WTC11 (cell line): ENCODE results near the gene CCDC8. TPM values are rescaled to one million over a fixed set of nuclear protein-coding genes. Genes with fewer than 3 reads are reported as not detected.
A peak's percentile ranks its signal among the peaks of the same experiment; 100 is the strongest.

ENCODE experiments used
- ATAC-seq: fragments of 200-7000 bp; cut with Tn5 transposase; 2 replicates; pipeline ENCODE4 v1.10.0; 2021; ENCODE audit warnings: mild to moderate bottlenecking, moderate library complexity
- CTCF ChIA-PET: fragments of 300-600 bp; sonication (Branson Sonifier 250); formaldehyde crosslinking; loops from one replicate; lab custom pipeline; 2021; ENCODE audit warnings: antibody characterized with exemption; lab: Charles Lee
- POLR2A ChIA-PET: fragments of 350-600 bp; sonication (Branson Sonifier 250); formaldehyde crosslinking; loops from one replicate; lab custom pipeline; 2021; ENCODE audit warnings: antibody characterized with exemption; lab: Charles Lee
- DNase-seq: peaks from one replicate; pipeline ENCODE4 v3.0.0; 2021; ENCODE audit warnings: low spot score
- H3K27ac Mint-ChIP-seq: 2 replicates; pipeline ENCODE4 v1.8.0; 2021; ENCODE audit warnings: mixed read lengths
- H3K27me3 Mint-ChIP-seq: 2 replicates; pipeline ENCODE4 v1.8.0; 2021; ENCODE audit warnings: low read depth, mild to moderate bottlenecking, moderate library complexity, mixed read lengths
- H3K36me3 Mint-ChIP-seq: 2 replicates; pipeline ENCODE4 v1.8.0; 2021; ENCODE audit warnings: mixed read lengths
- H3K4me1 Mint-ChIP-seq: 2 replicates; pipeline ENCODE4 v1.8.0; 2022; ENCODE audit warnings: mixed read lengths
- H3K4me3 Mint-ChIP-seq: 2 replicates; pipeline ENCODE4 v1.8.0; 2021; ENCODE audit warnings: mild to moderate bottlenecking, moderate library complexity, mixed read lengths
- H3K9me3 Mint-ChIP-seq: 2 replicates; pipeline ENCODE4 v1.8.0; 2021; ENCODE audit warnings: mixed read lengths
- CBFB ChIP-seq: sonication (generic); formaldehyde crosslinking; IDR thresholded peaks from 2 replicates; pipeline ENCODE4 v1.8.1; 2022; ENCODE audit warnings: mild to moderate bottlenecking, low read depth, missing genetic modification reagents
- CREB1 ChIP-seq: sonication (generic); formaldehyde crosslinking; IDR thresholded peaks from 2 replicates; pipeline ENCODE4 v1.8.0; 2023; ENCODE audit warnings: mild to moderate bottlenecking, missing genetic modification reagents
- CREM ChIP-seq: sonication (generic); formaldehyde crosslinking; IDR thresholded peaks from 2 replicates; pipeline ENCODE4 v1.8.1; 2022; ENCODE audit warnings: mild to moderate bottlenecking, missing genetic modification reagents, moderate library complexity
- IRF2 ChIP-seq: sonication (generic); formaldehyde crosslinking; IDR thresholded peaks from 2 replicates; pipeline ENCODE4 v1.8.0; 2022; ENCODE audit warnings: low read depth, missing genetic modification reagents, borderline replicate concordance
- MAX ChIP-seq: sonication (generic); formaldehyde crosslinking; IDR thresholded peaks from 2 replicates; pipeline ENCODE4 v1.8.0; 2022; ENCODE audit warnings: mild to moderate bottlenecking, missing genetic modification reagents
- MYBL2 ChIP-seq: sonication (generic); formaldehyde crosslinking; IDR thresholded peaks from 2 replicates; pipeline ENCODE4 v1.8.1; 2023; ENCODE audit warnings: mild to moderate bottlenecking, moderate library complexity, missing genetic modification reagents
- NFYB ChIP-seq: sonication (generic); formaldehyde crosslinking; conservative IDR thresholded peaks from 2 replicates; pipeline ENCODE4 v1.8.0; 2022; ENCODE audit warnings: low read depth, missing genetic modification reagents
- PREB ChIP-seq: sonication (generic); formaldehyde crosslinking; IDR thresholded peaks from 2 replicates; pipeline ENCODE4 v1.8.1; 2022; ENCODE audit warnings: mild to moderate bottlenecking, missing genetic modification reagents, moderate library complexity, borderline replicate concordance
- TEAD1 ChIP-seq: sonication (generic); formaldehyde crosslinking; IDR thresholded peaks from 2 replicates; pipeline ENCODE4 v1.8.0; 2022; ENCODE audit warnings: mild to moderate bottlenecking, missing genetic modification reagents
- TEAD4 ChIP-seq: sonication (generic); formaldehyde crosslinking; IDR thresholded peaks from 2 replicates; pipeline ENCODE4 v1.8.0; 2022; ENCODE audit warnings: mild to moderate bottlenecking, missing genetic modification reagents
- USF1 ChIP-seq: sonication (generic); formaldehyde crosslinking; IDR thresholded peaks from 2 replicates; pipeline ENCODE4 v1.8.0; 2022; ENCODE audit warnings: mild to moderate bottlenecking, missing genetic modification reagents
- ZNF121 ChIP-seq: sonication (generic); formaldehyde crosslinking; IDR thresholded peaks from 2 replicates; pipeline ENCODE4 v1.8.0; 2023; ENCODE audit warnings: missing genetic modification reagents
- ZNF219 ChIP-seq: sonication (generic); formaldehyde crosslinking; IDR thresholded peaks from 2 replicates; pipeline ENCODE4 v1.8.0; 2023; ENCODE audit warnings: missing genetic modification reagents, mild to moderate bottlenecking, borderline replicate concordance
- ZNF423 ChIP-seq: fragments of 250-450 bp; sonication (Bioruptor Pico); IDR thresholded peaks from 2 replicates; pipeline ENCODE4 v2.1.2; 2022; ENCODE audit warnings: mild to moderate bottlenecking, moderate library complexity
- total RNA-seq: library from RNA; stranded (reverse); gene quantifications from 3 replicates; pipeline ENCODE4 v1.2.3, GENCODE V29; 2021
- TF ChIP-seq, protein P1 (sequence below): sonication (generic); formaldehyde crosslinking; IDR thresholded peaks from 2 replicates; pipeline ENCODE4 v1.8.1; 2023; ENCODE audit warnings: mild to moderate bottlenecking, moderate library complexity, missing genetic modification reagents
- TF ChIP-seq, protein P2 (sequence below): sonication (generic); formaldehyde crosslinking; IDR thresholded peaks from 2 replicates; pipeline ENCODE4 v1.8.0; 2022; ENCODE audit warnings: mild to moderate bottlenecking, missing genetic modification reagents
- TF ChIP-seq, protein P3 (sequence below): sonication (generic); formaldehyde crosslinking; IDR thresholded peaks from 2 replicates; pipeline ENCODE4 v1.8.1; 2023; ENCODE audit warnings: mild to moderate bottlenecking, missing genetic modification reagents, borderline replicate concordance
- TF ChIP-seq, protein P4 (sequence below): sonication (generic); formaldehyde crosslinking; IDR thresholded peaks from 2 replicates; pipeline ENCODE4 v1.8.0; 2023; ENCODE audit warnings: mild to moderate bottlenecking, missing genetic modification reagents

The CCDC8 gene
- total RNA-seq, 1 experiment from 2014 or later, result 25.7 TPM

DNA sequence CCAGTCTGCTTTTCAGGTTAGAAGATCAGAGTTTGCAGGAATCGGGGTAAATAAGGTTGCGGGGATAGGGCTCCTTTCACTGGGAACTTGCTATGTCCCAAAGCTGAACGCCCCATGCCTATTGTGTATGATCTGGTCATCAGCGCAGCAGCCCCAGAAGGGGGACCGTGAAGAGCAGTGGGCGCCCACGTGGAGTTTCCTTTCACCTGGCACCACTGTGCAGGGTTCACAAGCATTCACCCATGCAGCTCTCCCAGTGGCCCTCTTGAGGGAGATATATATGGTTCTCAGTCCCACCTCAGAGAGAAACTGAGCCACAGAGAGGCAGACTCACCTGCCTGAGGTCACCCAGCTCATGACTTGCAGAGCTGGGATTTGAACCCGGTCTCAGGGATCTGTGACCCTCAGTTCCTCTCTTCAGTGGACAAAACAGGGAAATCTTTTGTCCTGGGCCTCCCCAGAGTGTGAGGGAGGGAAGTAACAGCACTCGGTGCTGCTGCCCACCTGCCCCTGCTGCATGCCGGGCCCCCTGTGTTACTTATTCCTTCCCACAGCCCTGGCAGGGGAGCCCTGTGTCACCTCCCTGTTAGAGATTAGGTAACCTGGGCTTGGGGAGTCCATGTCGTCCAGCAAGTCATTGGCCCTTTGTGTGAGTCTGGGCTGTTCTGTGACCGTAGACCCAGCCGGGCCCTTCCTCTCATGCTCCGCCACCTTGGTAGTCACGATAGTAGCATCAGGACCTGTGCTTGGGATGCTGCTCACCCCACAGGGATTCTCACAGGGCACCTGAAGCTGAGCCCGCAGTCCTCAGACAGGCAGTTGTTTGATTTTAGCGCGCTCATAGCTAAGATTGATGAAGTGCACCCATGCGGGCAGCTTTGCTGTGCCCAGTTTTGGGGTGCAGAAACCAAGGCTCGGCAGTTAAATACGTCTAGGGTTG lies 38.6 kb downstream of the CCDC8 start:
- ChIA-PET POLR2A (interaction anchor here (0.5 kb wide), 1 partner anchor 128 kb away, joined by 5 read pairs; no protein-coding TSS in a partner anchor), CTCF (interaction anchor here (0.9 to 3.8 kb wide), 4 partner anchors 21 to 346 kb away, joined by 3 to 16 read pairs (median 6); no protein-coding TSS in a partner anchor)
- H3K27me3 Mint-ChIP-seq, result no peaks in the 10 kb centered on the region
- ATAC-seq, result no peak
- H3K4me3 Mint-ChIP-seq, result no peak overlapping the region
- peaks cover 39% of the 10 kb centered on the region for H3K4me1 Mint-ChIP-seq
- DNase-seq, result no peak
- peaks cover 42% of the 10 kb centered on the region for H3K36me3 Mint-ChIP-seq
- TF ChIP-seq ZNF219 (CRISPR knock-in tag), result no peak
- TF ChIP-seq MYBL2 (CRISPR knock-in tag), result no peak
- TF ChIP-seq TEAD4, result no peak
- no peak for TF ChIP-seq CBFB (CRISPR knock-in tag)
- no peak for TF ChIP-seq USF1 (CRISPR knock-in tag)
- TF ChIP-seq ZNF121, result no peak
- TF ChIP-seq, protein P1, sequence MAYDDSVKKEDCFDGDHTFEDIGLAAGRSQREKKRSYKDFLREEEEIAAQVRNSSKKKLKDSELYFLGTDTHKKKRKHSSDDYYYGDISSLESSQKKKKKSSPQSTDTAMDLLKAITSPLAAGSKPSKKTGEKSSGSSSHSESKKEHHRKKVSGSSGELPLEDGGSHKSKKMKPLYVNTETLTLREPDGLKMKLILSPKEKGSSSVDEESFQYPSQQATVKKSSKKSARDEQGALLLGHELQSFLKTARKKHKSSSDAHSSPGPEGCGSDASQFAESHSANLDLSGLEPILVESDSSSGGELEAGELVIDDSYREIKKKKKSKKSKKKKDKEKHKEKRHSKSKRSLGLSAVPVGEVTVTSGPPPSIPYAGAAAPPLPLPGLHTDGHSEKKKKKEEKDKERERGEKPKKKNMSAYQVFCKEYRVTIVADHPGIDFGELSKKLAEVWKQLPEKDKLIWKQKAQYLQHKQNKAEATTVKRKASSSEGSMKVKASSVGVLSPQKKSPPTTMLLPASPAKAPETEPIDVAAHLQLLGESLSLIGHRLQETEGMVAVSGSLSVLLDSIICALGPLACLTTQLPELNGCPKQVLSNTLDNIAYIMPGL (CRISPR knock-in tag), result no peak
- no peak for TF ChIP-seq IRF2
- TF ChIP-seq CREB1 (CRISPR knock-in tag), result no peak
- TF ChIP-seq, protein P2, sequence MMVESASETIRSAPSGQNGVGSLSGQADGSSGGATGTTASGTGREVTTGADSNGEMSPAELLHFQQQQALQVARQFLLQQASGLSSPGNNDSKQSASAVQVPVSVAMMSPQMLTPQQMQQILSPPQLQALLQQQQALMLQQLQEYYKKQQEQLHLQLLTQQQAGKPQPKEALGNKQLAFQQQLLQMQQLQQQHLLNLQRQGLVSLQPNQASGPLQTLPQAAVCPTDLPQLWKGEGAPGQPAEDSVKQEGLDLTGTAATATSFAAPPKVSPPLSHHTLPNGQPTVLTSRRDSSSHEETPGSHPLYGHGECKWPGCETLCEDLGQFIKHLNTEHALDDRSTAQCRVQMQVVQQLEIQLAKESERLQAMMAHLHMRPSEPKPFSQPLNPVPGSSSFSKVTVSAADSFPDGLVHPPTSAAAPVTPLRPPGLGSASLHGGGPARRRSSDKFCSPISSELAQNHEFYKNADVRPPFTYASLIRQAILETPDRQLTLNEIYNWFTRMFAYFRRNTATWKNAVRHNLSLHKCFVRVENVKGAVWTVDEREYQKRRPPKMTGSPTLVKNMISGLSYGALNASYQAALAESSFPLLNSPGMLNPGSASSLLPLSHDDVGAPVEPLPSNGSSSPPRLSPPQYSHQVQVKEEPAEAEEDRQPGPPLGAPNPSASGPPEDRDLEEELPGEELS (CRISPR knock-in tag), result no peak
- peak overlapping the region; percentile 76 for H3K27ac Mint-ChIP-seq
- H3K9me3 Mint-ChIP-seq, result no peaks in the 10 kb centered on the region

GRCh38 chr19:46373491-46374359 lies 39.6 kb downstream of the CCDC8 start:
- TF ChIP-seq PREB (CRISPR knock-in tag), result no peak
- TF ChIP-seq MAX (CRISPR knock-in tag), result 0 out of 2 replicates have a peak, but pooled peaks have one; percentile 33
- TF ChIP-seq, protein P3, sequence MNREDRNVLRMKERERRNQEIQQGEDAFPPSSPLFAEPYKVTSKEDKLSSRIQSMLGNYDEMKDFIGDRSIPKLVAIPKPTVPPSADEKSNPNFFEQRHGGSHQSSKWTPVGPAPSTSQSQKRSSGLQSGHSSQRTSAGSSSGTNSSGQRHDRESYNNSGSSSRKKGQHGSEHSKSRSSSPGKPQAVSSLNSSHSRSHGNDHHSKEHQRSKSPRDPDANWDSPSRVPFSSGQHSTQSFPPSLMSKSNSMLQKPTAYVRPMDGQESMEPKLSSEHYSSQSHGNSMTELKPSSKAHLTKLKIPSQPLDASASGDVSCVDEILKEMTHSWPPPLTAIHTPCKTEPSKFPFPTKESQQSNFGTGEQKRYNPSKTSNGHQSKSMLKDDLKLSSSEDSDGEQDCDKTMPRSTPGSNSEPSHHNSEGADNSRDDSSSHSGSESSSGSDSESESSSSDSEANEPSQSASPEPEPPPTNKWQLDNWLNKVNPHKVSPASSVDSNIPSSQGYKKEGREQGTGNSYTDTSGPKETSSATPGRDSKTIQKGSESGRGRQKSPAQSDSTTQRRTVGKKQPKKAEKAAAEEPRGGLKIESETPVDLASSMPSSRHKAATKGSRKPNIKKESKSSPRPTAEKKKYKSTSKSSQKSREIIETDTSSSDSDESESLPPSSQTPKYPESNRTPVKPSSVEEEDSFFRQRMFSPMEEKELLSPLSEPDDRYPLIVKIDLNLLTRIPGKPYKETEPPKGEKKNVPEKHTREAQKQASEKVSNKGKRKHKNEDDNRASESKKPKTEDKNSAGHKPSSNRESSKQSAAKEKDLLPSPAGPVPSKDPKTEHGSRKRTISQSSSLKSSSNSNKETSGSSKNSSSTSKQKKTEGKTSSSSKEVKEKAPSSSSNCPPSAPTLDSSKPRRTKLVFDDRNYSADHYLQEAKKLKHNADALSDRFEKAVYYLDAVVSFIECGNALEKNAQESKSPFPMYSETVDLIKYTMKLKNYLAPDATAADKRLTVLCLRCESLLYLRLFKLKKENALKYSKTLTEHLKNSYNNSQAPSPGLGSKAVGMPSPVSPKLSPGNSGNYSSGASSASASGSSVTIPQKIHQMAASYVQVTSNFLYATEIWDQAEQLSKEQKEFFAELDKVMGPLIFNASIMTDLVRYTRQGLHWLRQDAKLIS (CRISPR knock-in tag), result no peak
- TF ChIP-seq ZNF423 (CRISPR knock-in tag), result peak; percentile 97
- TF ChIP-seq NFYB (CRISPR knock-in tag), result no peak
- TF ChIP-seq, protein P4, sequence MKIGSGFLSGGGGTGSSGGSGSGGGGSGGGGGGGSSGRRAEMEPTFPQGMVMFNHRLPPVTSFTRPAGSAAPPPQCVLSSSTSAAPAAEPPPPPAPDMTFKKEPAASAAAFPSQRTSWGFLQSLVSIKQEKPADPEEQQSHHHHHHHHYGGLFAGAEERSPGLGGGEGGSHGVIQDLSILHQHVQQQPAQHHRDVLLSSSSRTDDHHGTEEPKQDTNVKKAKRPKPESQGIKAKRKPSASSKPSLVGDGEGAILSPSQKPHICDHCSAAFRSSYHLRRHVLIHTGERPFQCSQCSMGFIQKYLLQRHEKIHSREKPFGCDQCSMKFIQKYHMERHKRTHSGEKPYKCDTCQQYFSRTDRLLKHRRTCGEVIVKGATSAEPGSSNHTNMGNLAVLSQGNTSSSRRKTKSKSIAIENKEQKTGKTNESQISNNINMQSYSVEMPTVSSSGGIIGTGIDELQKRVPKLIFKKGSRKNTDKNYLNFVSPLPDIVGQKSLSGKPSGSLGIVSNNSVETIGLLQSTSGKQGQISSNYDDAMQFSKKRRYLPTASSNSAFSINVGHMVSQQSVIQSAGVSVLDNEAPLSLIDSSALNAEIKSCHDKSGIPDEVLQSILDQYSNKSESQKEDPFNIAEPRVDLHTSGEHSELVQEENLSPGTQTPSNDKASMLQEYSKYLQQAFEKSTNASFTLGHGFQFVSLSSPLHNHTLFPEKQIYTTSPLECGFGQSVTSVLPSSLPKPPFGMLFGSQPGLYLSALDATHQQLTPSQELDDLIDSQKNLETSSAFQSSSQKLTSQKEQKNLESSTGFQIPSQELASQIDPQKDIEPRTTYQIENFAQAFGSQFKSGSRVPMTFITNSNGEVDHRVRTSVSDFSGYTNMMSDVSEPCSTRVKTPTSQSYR (CRISPR knock-in tag), result peak; percentile 86
- TF ChIP-seq TEAD1 (CRISPR knock-in tag), result peak; percentile 21; the same call in 1 of the 2 replicates
- TF ChIP-seq CREM (CRISPR knock-in tag), result 0 out of 2 replicates have a peak, but pooled peaks have one; percentile 6
- H3K9me3 Mint-ChIP-seq, result no peaks in the 10 kb centered on the region
- ATAC-seq (peak; percentile 86), DNase-seq (peak; percentile 61)
- ChIA-PET POLR2A (no interaction called here), CTCF (interaction anchor here (0.6 to 3.8 kb wide), 21 partner anchors 10 to 345 kb away, joined by 3 to 35 read pairs (median 4); partner anchors contain the start of gene PPP5C)
- no peaks in the 10 kb centered on the region for H3K27me3 Mint-ChIP-seq
- peak overlapping the region; percentile 40 for H3K4me3 Mint-ChIP-seq
- peak overlapping the region; percentile 97 for H3K27ac Mint-ChIP-seq
- peaks cover 39% of the 10 kb centered on the region for H3K4me1 Mint-ChIP-seq
- peaks cover 38% of the 10 kb centered on the region for H3K36me3 Mint-ChIP-seq
